ENCODE measurements around the gene BTNL2. TPM values are rescaled to one million over a fixed set of nuclear protein-coding genes. Genes with fewer than 3 reads are reported as not detected.

BTNL2 gene
- total and polyA plus RNA-seq, 2 of the 13 experiments (the other 11 are each of a cell fraction or from before 2014, with no cell fraction given) = not detected

- POLR2A ChIA-PET = no interaction called here
- WGBS (ENCODE audit: low lambda C conversion rate) = 0% methylated on average over 1 of the region's 1 CpG
- peak; percentile 27 for DNase-seq (ENCODE audit: low spot score)
- TF ChIP-seq ATRX (CRISPR knock-in tag; IDR thresholded peaks at IDR 0.05; ENCODE audit: borderline replicate concordance) = no peak
- TF ChIP-seq ZNF598 (CRISPR knock-in tag; IDR thresholded peaks at IDR 0.05; ENCODE audit: borderline replicate concordance) = no peak
- no peak for TF ChIP-seq HNRNPL (IDR thresholded peaks at IDR 0.05; ENCODE audit: low read depth, low read length)
- TF ChIP-seq HDAC1 (CRISPR knock-in tag; IDR thresholded peaks at IDR 0.05) = no peak
- TF ChIP-seq NR2F6 (IDR thresholded peaks at IDR 0.05) = no peak
- no peak for TF ChIP-seq NR2F6 (CRISPR knock-in tag; IDR thresholded peaks at IDR 0.05)
- no peak for TF ChIP-seq CENPX (CRISPR knock-in tag; IDR thresholded peaks at IDR 0.05)
- TF ChIP-seq, protein P1, sequence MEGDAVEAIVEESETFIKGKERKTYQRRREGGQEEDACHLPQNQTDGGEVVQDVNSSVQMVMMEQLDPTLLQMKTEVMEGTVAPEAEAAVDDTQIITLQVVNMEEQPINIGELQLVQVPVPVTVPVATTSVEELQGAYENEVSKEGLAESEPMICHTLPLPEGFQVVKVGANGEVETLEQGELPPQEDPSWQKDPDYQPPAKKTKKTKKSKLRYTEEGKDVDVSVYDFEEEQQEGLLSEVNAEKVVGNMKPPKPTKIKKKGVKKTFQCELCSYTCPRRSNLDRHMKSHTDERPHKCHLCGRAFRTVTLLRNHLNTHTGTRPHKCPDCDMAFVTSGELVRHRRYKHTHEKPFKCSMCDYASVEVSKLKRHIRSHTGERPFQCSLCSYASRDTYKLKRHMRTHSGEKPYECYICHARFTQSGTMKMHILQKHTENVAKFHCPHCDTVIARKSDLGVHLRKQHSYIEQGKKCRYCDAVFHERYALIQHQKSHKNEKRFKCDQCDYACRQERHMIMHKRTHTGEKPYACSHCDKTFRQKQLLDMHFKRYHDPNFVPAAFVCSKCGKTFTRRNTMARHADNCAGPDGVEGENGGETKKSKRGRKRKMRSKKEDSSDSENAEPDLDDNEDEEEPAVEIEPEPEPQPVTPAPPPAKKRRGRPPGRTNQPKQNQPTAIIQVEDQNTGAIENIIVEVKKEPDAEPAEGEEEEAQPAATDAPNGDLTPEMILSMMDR (CRISPR knock-in tag; IDR thresholded peaks at IDR 0.05) = peak; percentile 35
- TF ChIP-seq EZH2 (conservative IDR thresholded peaks at IDR 0.05; ENCODE audit: low read depth, low read length) = no peak
- peak; percentile 64 for TF ChIP-seq STAG1 (CRISPR knock-in tag; IDR thresholded peaks at IDR 0.05)
- no peak for TF ChIP-seq ZNF841 (CRISPR knock-in tag; IDR thresholded peaks at IDR 0.05; ENCODE audit: borderline replicate concordance)
- no peak for TF ChIP-seq GTF3A (CRISPR knock-in tag; conservative IDR thresholded peaks at IDR 0.05)
- TF ChIP-seq, protein P2, sequence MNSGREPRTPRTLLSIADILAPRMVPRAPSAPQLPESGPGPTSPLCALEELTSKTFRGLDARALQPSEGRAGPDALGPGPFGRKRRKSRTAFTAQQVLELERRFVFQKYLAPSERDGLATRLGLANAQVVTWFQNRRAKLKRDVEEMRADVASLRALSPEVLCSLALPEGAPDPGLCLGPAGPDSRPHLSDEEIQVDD (CRISPR knock-in tag; IDR thresholded peaks at IDR 0.05; ENCODE audit: borderline replicate concordance) = no peak
- peak; percentile 60 for TF ChIP-seq SMC3 (IDR thresholded peaks at IDR 0.05; ENCODE audit: low read length)
- no peak for TF ChIP-seq ZBTB7B (CRISPR knock-in tag; IDR thresholded peaks at IDR 0.05)
- TF ChIP-seq RAD51 (IDR thresholded peaks at IDR 0.05; ENCODE audit: borderline replicate concordance) = no peak
- TF ChIP-seq ZNF766 (CRISPR knock-in tag; IDR thresholded peaks at IDR 0.05; ENCODE audit: borderline replicate concordance) = no peak
- TF ChIP-seq, protein P3, sequence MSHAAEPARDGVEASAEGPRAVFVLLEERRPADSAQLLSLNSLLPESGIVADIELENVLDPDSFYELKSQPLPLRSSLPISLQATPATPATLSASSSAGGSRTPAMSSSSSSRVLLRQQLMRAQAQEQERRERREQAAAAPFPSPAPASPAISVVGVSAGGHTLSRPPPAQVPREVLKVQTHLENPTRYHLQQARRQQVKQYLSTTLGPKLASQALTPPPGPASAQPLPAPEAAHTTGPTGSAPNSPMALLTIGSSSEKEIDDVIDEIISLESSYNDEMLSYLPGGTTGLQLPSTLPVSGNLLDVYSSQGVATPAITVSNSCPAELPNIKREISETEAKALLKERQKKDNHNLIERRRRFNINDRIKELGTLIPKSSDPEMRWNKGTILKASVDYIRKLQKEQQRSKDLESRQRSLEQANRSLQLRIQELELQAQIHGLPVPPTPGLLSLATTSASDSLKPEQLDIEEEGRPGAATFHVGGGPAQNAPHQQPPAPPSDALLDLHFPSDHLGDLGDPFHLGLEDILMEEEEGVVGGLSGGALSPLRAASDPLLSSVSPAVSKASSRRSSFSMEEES (CRISPR knock-in tag; IDR thresholded peaks at IDR 0.05) = no peak
- no peak for TF ChIP-seq ZNF850 (CRISPR knock-in tag; conservative IDR thresholded peaks at IDR 0.05)
- no peak for TF ChIP-seq MTERF4 (CRISPR knock-in tag; IDR thresholded peaks at IDR 0.05)
- TF ChIP-seq, protein P4, sequence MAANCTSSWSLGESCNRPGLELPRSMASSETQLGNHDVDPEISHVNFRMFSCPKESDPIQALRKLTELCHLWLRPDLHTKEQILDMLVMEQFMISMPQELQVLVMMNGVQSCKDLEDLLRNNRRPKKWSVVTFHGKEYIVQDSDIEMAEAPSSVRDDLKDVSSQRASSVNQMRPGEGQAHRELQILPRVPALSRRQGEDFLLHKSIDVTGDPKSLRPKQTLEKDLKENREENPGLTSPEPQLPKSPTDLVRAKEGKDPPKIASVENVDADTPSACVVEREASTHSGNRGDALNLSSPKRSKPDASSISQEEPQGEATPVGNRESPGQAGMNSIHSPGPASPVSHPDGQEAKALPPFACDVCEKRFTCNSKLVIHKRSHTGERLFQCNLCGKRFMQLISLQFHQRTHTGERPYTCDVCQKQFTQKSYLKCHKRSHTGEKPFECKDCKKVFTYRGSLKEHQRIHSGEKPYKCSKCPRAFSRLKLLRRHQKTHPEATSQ (CRISPR knock-in tag; IDR thresholded peaks at IDR 0.05; ENCODE audit: borderline replicate concordance) = no peak
- no peak for TF ChIP-seq ZMYM2 (CRISPR knock-in tag; IDR thresholded peaks at IDR 0.05)
Measured at GRCh38 chr6:32432050-32432450, 25.1 kb upstream of the BTNL2 start.

More at GRCh38 chr6:32432050-32432450, 25.1 kb upstream of the BTNL2 start:
- Histone ChIP-seq H3K4me1 (ENCODE audit: insufficient read depth, low read length) (peaks cover 6% of the 10 kb centered on the region), H4K20me1 (ENCODE audit: insufficient read depth, low read length) (no peaks in the 10 kb centered on the region), H2AFZ (ENCODE audit: low read length) (no peak overlapping the region), H3K4me2 (ENCODE audit: low read depth, low read length) (no peak overlapping the region), H3K27ac (ENCODE audit: extremely low read length, insufficient read depth, low read length) (no peak overlapping the region), H3K27me3 (ENCODE audit: control insufficient read depth in 1 of 2, insufficient read depth in 2 of 2, low read length in 2 of 2) (no peaks in the 10 kb centered on the region; a peak in 1 of 5 replicates), H3K4me3 (replicated peaks in 1 of 3; ENCODE audit: insufficient read depth in 1 of 3, low read depth in 2 of 3, low read length in 3 of 3) (no peak overlapping the region), H3K9me3 (ENCODE audit: low read length) (no peaks in the 10 kb centered on the region), H3K79me2 (ENCODE audit: insufficient read depth, low read length) (no peaks in the 10 kb centered on the region), H3K36me3 (replicated peaks in 1 of 2; ENCODE audit: control insufficient read depth in 1 of 2, insufficient read depth in 2 of 2, low read length in 2 of 2) (no peaks in the 10 kb centered on the region), H3K9ac (ENCODE audit: insufficient read depth, low read depth, low read length) (no peak overlapping the region)
- intact Hi-C loops (cut with micrococcal nuclease; ENCODE audit: unreplicated experiment) (loop anchor here (1.0 to 5.0 kb wide), 3 partner anchors 15 to 354 kb away; no protein-coding TSS in a partner anchor), in situ Hi-C loops (cut with HindIII; ENCODE audit: extremely low pct_ligation_motif_present, low pct_unique_long_range_greater_than_20kb) (no loop called here)
- CTCF ChIA-PET (ENCODE audit: low intra/inter-chr PET ratio, low total read pairs) = interaction anchor here (0.9 to 2.4 kb wide), 6 partner anchors 19 to 436 kb away, joined by 3 to 18 read pairs (median 5); no protein-coding TSS in a partner anchor
- BruUV-seq (replicated peaks) = no TSS peak
- FAIRE-seq (no peak), ATAC-seq (no peak)
